ENCODE measurements around the gene MND1.

Gene MND1

GRCh38 chr4:153344131-153345011 is at the start of gene MND1:
Gene MND1, plus strand, starts transcription at chr4:153344688. Its CDS starts 50 bp downstream, at chr4:153344738.
- peak; percentile 97 for DNase-seq

GRCh38 chr4:153295131-153295755 is 49.2 kb upstream of the MND1 start:
- DNase-seq: no peak

GRCh38 chr4:153296040-153296823 is 48.3 kb upstream of the MND1 start:
- no peak for DNase-seq

GRCh38 chr4:153297116-153297515 is 47.4 kb upstream of the MND1 start:
- DNase-seq: no peak

GRCh38 chr4:153310793-153311192 is 33.7 kb upstream of the MND1 start:
- DNase-seq: no peak

GRCh38 chr4:153314915-153315314 is 29.6 kb upstream of the MND1 start:
- DNase-seq: no peak

GRCh38 chr4:153318696-153319320 is 25.7 kb upstream of the MND1 start:
- no peak for DNase-seq

GRCh38 chr4:153322791-153323190 is 21.7 kb upstream of the MND1 start:
- DNase-seq: no peak

GRCh38 chr4:153324046-153324445 is 20.4 kb upstream of the MND1 start:
- no peak for DNase-seq

- no peak for DNase-seq
Observed at GRCh38 chr4:153325558-153325957, 18.9 kb upstream of the MND1 start.

- DNase-seq: no peak
Observed at GRCh38 chr4:153326513-153326912, 18.0 kb upstream of the MND1 start.

GRCh38 chr4:153327247-153327646 is 17.2 kb upstream of the MND1 start:
- no peak for DNase-seq

GRCh38 chr4:153332936-153333335 is 11.6 kb upstream of the MND1 start:
- no peak for DNase-seq

- DNase-seq: no peak
Observed at GRCh38 chr4:153333874-153334273, 10.6 kb upstream of the MND1 start.

GRCh38 chr4:153335665-153336064 is 8.8 kb upstream of the MND1 start:
- no peak for DNase-seq

GRCh38 chr4:153337686-153338085 is 6.8 kb upstream of the MND1 start:
- no peak for DNase-seq

GRCh38 chr4:153341575-153342090 is 2.9 kb upstream of the MND1 start:
- no peak for DNase-seq

GRCh38 chr4:153342751-153343552 is 1.5 kb upstream of the MND1 start:
- no peak for DNase-seq

GRCh38 chr4:153345012-153345981 is 809 bp downstream of the MND1 start:
- peak; percentile 81 for DNase-seq

GRCh38 chr4:153346031-153346430 is 1.5 kb downstream of the MND1 start:
- DNase-seq: no peak

- DNase-seq: no peak
Observed at GRCh38 chr4:153346563-153346962, 2.1 kb downstream of the MND1 start.
